ENCODE results near the gene ZNF22.

- TF ChIP-seq CTCF (IDR thresholded peaks at IDR 0.05) (no peak), POLR2A (IDR thresholded peaks at IDR 0.05) (no peak)
Observed at GRCh38 chr10:45044290-45044689, 43.6 kb downstream of the ZNF22 start.

Measured in body of pancreas (tissue), 4 donors.